OCI-LY7 (cell line): ENCODE results near the gene PFKFB4. TPM values are rescaled to one million over a fixed set of nuclear protein-coding genes. Genes with fewer than 3 reads are reported as not detected.

Experiments used
- BruUV-seq: library from RNA; stranded (reverse); fragments of 400-500 nt; replicated peaks from 2 replicates; lab custom pipeline; 2021; lab: Mats Ljungman, UMichigan
- CTCF ChIA-PET: fragments of 300-600 bp; sonication (Branson Sonifier 250); formaldehyde crosslinking; loops from one replicate; lab custom pipeline; 2022; ENCODE audit warnings: antibody characterized with exemption; ENCODE audit not compliant: unreplicated experiment; lab: Charles Lee
- POLR2A ChIA-PET: fragments of 300-600 bp; sonication (Branson Sonifier 250); formaldehyde crosslinking; loops from one replicate; lab custom pipeline; 2022; ENCODE audit warnings: antibody characterized with exemption; lab: Charles Lee
- DNase-seq: peaks from one replicate; pipeline ENCODE4 v3.0.0-alpha.2; 2015; ENCODE audit warnings: low spot score
- H2AFZ ChIP-seq: fragments of 200-600 bp; sonication (generic), shearing (Covaris generic); 2 replicates; pipeline ENCODE4 v1.6.1; 2014; ENCODE audit warnings: mild to moderate bottlenecking, antibody characterized with exemption, low read length, moderate library complexity
- H3K27ac ChIP-seq: fragments of 200-600 bp; sonication (generic); 2 replicates; pipeline ENCODE4 v1.5.1; 2014; ENCODE audit warnings: mixed run types, low read depth, mild to moderate bottlenecking, moderate library complexity, low read length, inconsistent platforms; ENCODE audit not compliant: poor library complexity, severe bottlenecking
- H3K36me3 ChIP-seq: fragments of 200-600 bp; sonication (generic); 2 replicates; pipeline ENCODE4 v1.6.1; 2014; ENCODE audit warnings: mild to moderate bottlenecking, antibody characterized with exemption, low read length, moderate library complexity, mixed read lengths; ENCODE audit not compliant: insufficient read depth
- H3K4me1 ChIP-seq: fragments of 200-600 bp; sonication (generic); 2 replicates; pipeline ENCODE4 v1.5.1; 2014; ENCODE audit warnings: mild to moderate bottlenecking, low read length; ENCODE audit not compliant: insufficient read depth, poor library complexity, severe bottlenecking
- H3K4me2 ChIP-seq: fragments of 200-600 bp; sonication (generic); 2 replicates; pipeline ENCODE4 v1.6.1; 2014; ENCODE audit warnings: mild to moderate bottlenecking, low read length
- H3K4me3 ChIP-seq: fragments of 200-600 bp; sonication (generic); 2 replicates; pipeline ENCODE4 v1.5.1; 2014; ENCODE audit warnings: mild to moderate bottlenecking, low read depth, low read length; ENCODE audit not compliant: poor library complexity, severe bottlenecking
- H3K79me2 ChIP-seq: fragments of 200-600 bp; sonication (generic); 2 replicates; pipeline ENCODE4 v1.6.1; 2016; ENCODE audit warnings: low read depth, mild to moderate bottlenecking, low read length, moderate library complexity, mixed read lengths; ENCODE audit not compliant: insufficient read depth
- H3K9me2 ChIP-seq: fragments of 200-600 bp; sonication (generic); 2 replicates; pipeline ENCODE4 v1.6.1; 2016; ENCODE audit warnings: mild to moderate bottlenecking, low read length, mixed read lengths; ENCODE audit not compliant: insufficient read depth
- H3K9me3 ChIP-seq: fragments of 200-600 bp; sonication (generic); 2 replicates; pipeline ENCODE4 v1.6.1; 2014; ENCODE audit warnings: mild to moderate bottlenecking, mixed run types, low read length, mixed read lengths
- H4K20me1 ChIP-seq: fragments of 200-600 bp; sonication (generic); 2 replicates; pipeline ENCODE4 v1.6.1; 2014; ENCODE audit warnings: mild to moderate bottlenecking, antibody characterized with exemption, low read length, moderate library complexity, mixed read lengths; ENCODE audit not compliant: insufficient read depth
- EZH2phosphoT487 ChIP-seq: fragments of 200-600 bp; sonication (generic); IDR thresholded peaks from 2 replicates; pipeline ENCODE4 v1.6.1; 2018; ENCODE audit warnings: low read depth, borderline replicate concordance, mild to moderate bottlenecking, mixed run types, antibody characterized with exemption, low read length, moderate library complexity, mixed read lengths
- intact Hi-C: fragments of 100-400 bp; cut with micrococcal nuclease; formaldehyde crosslinking; loops from one replicate; pipeline ENCODE4 v1.10.0; 2022; ENCODE audit not compliant: unreplicated experiment
- total RNA-seq, 2 experiments: library from RNA; depleted of rRNA in 1 of 2; stranded (reverse); fragments of >200 nt in 1 of 2; shearing (Covaris generic) in 1 of 2; gene quantifications; 2 replicates each; pipeline ENCODE4 v1.2.3, GENCODE V29; 2014 to 2022
- TF ChIP-seq, protein P1 (sequence below): fragments of 200-600 bp; sonication (generic); conservative IDR thresholded peaks from 2 replicates; pipeline ENCODE4 v1.5.1; 2014; ENCODE audit warnings: mild to moderate bottlenecking, antibody characterized with exemption, low read length, moderate library complexity, mixed read lengths

PFKFB4 gene
- total RNA-seq, 2 experiments from 2014 or later, result 5.0 to 29.0 TPM

DNA sequence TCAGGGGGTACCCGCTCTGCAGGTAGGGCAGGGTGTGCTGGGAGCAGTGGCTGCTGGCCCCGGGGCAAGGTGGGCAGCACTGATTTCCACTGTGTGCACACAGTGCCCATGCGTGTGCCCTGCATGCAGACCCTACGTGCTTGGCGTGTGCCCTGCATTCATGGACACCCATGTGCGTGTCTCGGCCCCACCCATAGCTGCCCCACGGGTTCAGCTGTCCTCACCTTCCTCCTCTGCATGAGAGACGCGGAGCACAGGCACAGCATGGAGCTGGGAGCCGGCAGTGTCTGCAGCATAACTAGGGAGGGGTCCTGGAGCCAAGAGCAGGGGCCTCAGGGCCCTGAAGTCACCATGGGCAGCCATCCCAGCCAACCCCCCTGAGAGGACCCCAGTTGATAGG lies 8.6 kb upstream of the PFKFB4 start:
- no peaks in the 10 kb centered on the region for H3K9me3 ChIP-seq
- H3K4me2 ChIP-seq, result no peak overlapping the region
- no peak overlapping the region for H2AFZ ChIP-seq
- H3K4me3 ChIP-seq, result no peak overlapping the region
- H4K20me1 ChIP-seq, result no peaks in the 10 kb centered on the region
- ChIA-PET POLR2A (no interaction called here), CTCF (no interaction called here)
- BruUV-seq, result no TSS peak
- no peak overlapping the region for H3K27ac ChIP-seq
- H3K79me2 ChIP-seq, result no peaks in the 10 kb centered on the region
- H3K4me1 ChIP-seq, result peaks cover 10% of the 10 kb centered on the region
- TF ChIP-seq, protein P1, sequence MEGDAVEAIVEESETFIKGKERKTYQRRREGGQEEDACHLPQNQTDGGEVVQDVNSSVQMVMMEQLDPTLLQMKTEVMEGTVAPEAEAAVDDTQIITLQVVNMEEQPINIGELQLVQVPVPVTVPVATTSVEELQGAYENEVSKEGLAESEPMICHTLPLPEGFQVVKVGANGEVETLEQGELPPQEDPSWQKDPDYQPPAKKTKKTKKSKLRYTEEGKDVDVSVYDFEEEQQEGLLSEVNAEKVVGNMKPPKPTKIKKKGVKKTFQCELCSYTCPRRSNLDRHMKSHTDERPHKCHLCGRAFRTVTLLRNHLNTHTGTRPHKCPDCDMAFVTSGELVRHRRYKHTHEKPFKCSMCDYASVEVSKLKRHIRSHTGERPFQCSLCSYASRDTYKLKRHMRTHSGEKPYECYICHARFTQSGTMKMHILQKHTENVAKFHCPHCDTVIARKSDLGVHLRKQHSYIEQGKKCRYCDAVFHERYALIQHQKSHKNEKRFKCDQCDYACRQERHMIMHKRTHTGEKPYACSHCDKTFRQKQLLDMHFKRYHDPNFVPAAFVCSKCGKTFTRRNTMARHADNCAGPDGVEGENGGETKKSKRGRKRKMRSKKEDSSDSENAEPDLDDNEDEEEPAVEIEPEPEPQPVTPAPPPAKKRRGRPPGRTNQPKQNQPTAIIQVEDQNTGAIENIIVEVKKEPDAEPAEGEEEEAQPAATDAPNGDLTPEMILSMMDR, result no peak
- no peak for TF ChIP-seq EZH2phosphoT487
- no peak for DNase-seq
- no peaks in the 10 kb centered on the region for H3K36me3 ChIP-seq
- intact Hi-C loops, result no loop called here
- no peaks in the 10 kb centered on the region for H3K9me2 ChIP-seq

DNA sequence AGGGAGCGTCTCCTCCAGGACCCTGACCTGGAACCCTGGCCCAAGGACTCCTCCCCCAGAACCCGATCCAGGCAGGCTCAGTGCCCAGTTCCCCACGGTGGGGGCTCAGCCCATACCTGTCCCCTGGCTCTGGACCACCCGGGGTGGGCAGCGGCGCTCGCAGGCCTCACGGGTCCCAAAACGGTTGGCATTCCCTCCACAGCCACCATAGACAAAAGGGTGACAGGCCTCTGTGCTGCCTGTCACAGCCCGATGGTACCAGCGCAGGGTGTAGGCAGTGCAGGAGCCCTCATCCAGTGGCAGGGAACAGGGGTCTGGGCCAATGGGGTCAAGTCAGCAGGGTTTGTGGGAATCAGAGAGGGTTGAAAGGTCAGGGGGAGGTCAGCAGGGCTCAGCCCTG lies 8.1 kb upstream of the PFKFB4 start:
- intact Hi-C loops, result loop anchor here (5.0 kb wide), 1 partner anchor 98 kb away; the partner anchor contains the start of gene CELSR3
- Histone ChIP-seq H2AFZ (no peak overlapping the region), H3K79me2 (no peaks in the 10 kb centered on the region), H3K9me2 (no peaks in the 10 kb centered on the region), H3K4me3 (no peak overlapping the region), H4K20me1 (no peaks in the 10 kb centered on the region), H3K36me3 (no peaks in the 10 kb centered on the region), H3K4me1 (peaks cover 15% of the 10 kb centered on the region), H3K27ac (no peak overlapping the region), H3K4me2 (no peak overlapping the region), H3K9me3 (no peaks in the 10 kb centered on the region)
- CTCF ChIA-PET, result no interaction called here
- no TSS peak for BruUV-seq
- no peak for DNase-seq
- POLR2A ChIA-PET, result no interaction called here
- no peak for TF ChIP-seq EZH2phosphoT487
- TF ChIP-seq, protein P1, result no peak

DNA sequence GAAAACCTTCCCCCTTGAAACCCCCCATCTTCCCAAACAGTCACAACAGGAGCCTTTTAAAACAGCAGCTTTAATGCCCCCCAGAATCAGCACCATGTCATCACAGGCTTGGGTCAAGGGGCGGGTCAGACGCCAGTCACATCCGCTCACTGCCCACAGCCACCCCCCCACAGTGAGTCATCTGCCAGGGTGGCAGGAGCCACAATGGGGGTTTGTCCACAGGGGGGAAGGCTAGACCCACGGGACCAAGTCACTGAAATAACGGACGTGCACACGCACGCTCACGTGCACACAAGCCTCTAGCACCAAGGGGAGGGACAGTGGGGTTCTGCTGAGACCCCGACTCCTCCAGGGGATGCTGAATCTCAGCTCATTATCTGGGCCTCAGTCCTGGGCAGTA lies 7.4 kb upstream of the PFKFB4 start:
- DNase-seq, result no peak
- intact Hi-C loops, result loop anchor here (5.0 kb wide), 1 partner anchor 98 kb away; the partner anchor contains the start of gene CELSR3
- POLR2A ChIA-PET, result no interaction called here

More for the DNA sequence above, 7.4 kb upstream of the PFKFB4 start:
- no peak overlapping the region for H3K4me3 ChIP-seq
- no peaks in the 10 kb centered on the region for H3K36me3 ChIP-seq
- no peaks in the 10 kb centered on the region for H3K9me3 ChIP-seq
- no peaks in the 10 kb centered on the region for H4K20me1 ChIP-seq
- peaks cover 21% of the 10 kb centered on the region for H3K4me1 ChIP-seq
- CTCF ChIA-PET, result no interaction called here
- TF ChIP-seq EZH2phosphoT487, result no peak
- TF ChIP-seq, protein P1, result no peak
- H3K9me2 ChIP-seq, result no peaks in the 10 kb centered on the region
- H2AFZ ChIP-seq, result no peak overlapping the region
- no peak overlapping the region for H3K4me2 ChIP-seq
- H3K27ac ChIP-seq, result no peak overlapping the region
- no TSS peak for BruUV-seq
- H3K79me2 ChIP-seq, result no peaks in the 10 kb centered on the region
